Endothelial cell of umbilical vein (primary cell): ENCODE measurements around the gene AATF. TPM values are rescaled to one million over a fixed set of nuclear protein-coding genes. Genes with fewer than 3 reads are reported as not detected.

Experiments
- BruUV-seq: library from RNA; stranded (reverse); fragments of 400-500 nt; replicated peaks from 2 replicates; lab custom pipeline; 2021; lab: Mats Ljungman, UMichigan
- CTCF ChIA-PET: fragments of 300-600, 350-600 bp; sonication (Branson Sonifier 250); formaldehyde crosslinking; loops from one replicate; lab custom pipeline; 2021; ENCODE audit warnings: antibody characterized with exemption, inconsistent platforms; lab: Charles Lee
- POLR2A ChIA-PET: fragments of 300-600, 350-600 bp; sonication (Branson Sonifier 250); formaldehyde crosslinking; loops from one replicate; lab custom pipeline; 2021; ENCODE audit warnings: antibody characterized with exemption, inconsistent platforms; lab: Charles Lee
- DNase-seq: peaks from one replicate; pipeline ENCODE4 v3.0.0-alpha.2; 2011; ENCODE audit warnings: low read depth, low spot score
- FAIRE-seq: peaks from 2 replicates; lab custom pipeline; 2011; peaks lifted over from hg19 to GRCh38; lab: Jason Lieb, UNC
- H2AFZ ChIP-seq: 2 replicates; pipeline ENCODE4 v1.6.0; 2012; ENCODE audit warnings: low read depth, low read length, control low read depth, inconsistent platforms
- H3K27ac ChIP-seq: 2 replicates; pipeline ENCODE4 v1.5.1; 2011; ENCODE audit warnings: low read depth, mild to moderate bottlenecking, control low read depth, low read length, moderate library complexity; ENCODE audit not compliant: insufficient read depth
- H3K27me3 ChIP-seq, 2 experiments: 2 replicates each; pipeline versions ENCODE4 v1.6.0 to v1.6.1; 2011; ENCODE audit warnings: low read length in 2 of 2, mixed read lengths in 1 of 2; ENCODE audit not compliant: control insufficient read depth in 2 of 2, insufficient read depth in 2 of 2
- H3K36me3 ChIP-seq, 2 experiments: 2 replicates in 1 of 2; 3 replicates in 1 of 2; pipeline ENCODE4 v1.5.1; 2011; ENCODE audit warnings: low read length in 2 of 2, mild to moderate bottlenecking in 1 of 2, moderate library complexity in 1 of 2; ENCODE audit not compliant: control insufficient read depth in 2 of 2, insufficient read depth in 2 of 2; ENCODE audit errors: extremely low read depth in 1 of 2
- H3K4me1 ChIP-seq: 3 replicates; pipeline ENCODE4 v1.5.1; 2011; ENCODE audit warnings: mild to moderate bottlenecking, low read length; ENCODE audit not compliant: control insufficient read depth, insufficient read depth; ENCODE audit errors: extremely low read depth
- H3K4me2 ChIP-seq: 2 replicates; pipeline ENCODE4 v1.6.1; 2011; ENCODE audit warnings: low read length, control low read depth, mixed read lengths; ENCODE audit not compliant: insufficient read depth
- H3K4me3 ChIP-seq, 3 experiments: fragments of 200-600 bp in 1 of 3; sonication (generic), shearing (Covaris generic) in 1 of 3; replicated peaks in 1 of 3; 2 replicates each; pipeline ENCODE4 v1.5.1; 2011 to 2016; ENCODE audit warnings: control low read depth in 3 of 3, low read length in 3 of 3, mild to moderate bottlenecking in 2 of 3, inconsistent platforms in 1 of 3, low read depth in 1 of 3, moderate library complexity in 1 of 3; ENCODE audit not compliant: insufficient read depth in 1 of 3
- H3K79me2 ChIP-seq: 2 replicates; pipeline ENCODE4 v1.6.0; 2012; ENCODE audit warnings: low read length, inconsistent platforms; ENCODE audit not compliant: control insufficient read depth, insufficient read depth
- H3K9ac ChIP-seq: replicated peaks from 2 replicates; pipeline ENCODE3; 2011; ENCODE audit warnings: low read length, control low read depth; ENCODE audit not compliant: insufficient read depth; ENCODE audit errors: extremely low read depth
- H3K9me1 ChIP-seq: replicated peaks from 3 replicates; pipeline ENCODE4 v1.6.0; 2011; ENCODE audit warnings: mild to moderate bottlenecking, low read length; ENCODE audit not compliant: control insufficient read depth, insufficient read depth; ENCODE audit errors: extremely low read depth
- H3K9me3 ChIP-seq: replicated peaks from 2 replicates; pipeline ENCODE4 v1.5.1; 2012; ENCODE audit warnings: low read length, inconsistent platforms; ENCODE audit not compliant: control insufficient read depth, insufficient read depth
- H4K20me1 ChIP-seq: replicated peaks from 2 replicates; pipeline ENCODE3; 2011; ENCODE audit warnings: mild to moderate bottlenecking, low read length; ENCODE audit not compliant: control insufficient read depth, insufficient read depth; ENCODE audit errors: extremely low read depth
- EZH2 ChIP-seq: IDR thresholded peaks from 2 replicates; pipeline ENCODE4 v1.6.1; 2012; ENCODE audit warnings: borderline replicate concordance, low read depth, mild to moderate bottlenecking, moderate library complexity, low read length, inconsistent platforms; ENCODE audit not compliant: severe bottlenecking
- FOS ChIP-seq: IDR thresholded peaks from 2 replicates; pipeline ENCODE4 v1.6.1; 2011; ENCODE audit warnings: mild to moderate bottlenecking, low read length, moderate library complexity, borderline replicate concordance; ENCODE audit not compliant: insufficient read depth
- GATA2 ChIP-seq: IDR thresholded peaks from 2 replicates; pipeline ENCODE4 v1.7.0; 2011; ENCODE audit warnings: low read depth, mild to moderate bottlenecking, moderate library complexity, mixed read lengths, low read length; ENCODE audit not compliant: insufficient read length, insufficient read depth
- JUN ChIP-seq: IDR thresholded peaks from 2 replicates; pipeline ENCODE4 v1.6.1; 2011; ENCODE audit warnings: borderline replicate concordance, low read depth; ENCODE audit not compliant: insufficient read length, insufficient read depth
- MAX ChIP-seq: IDR thresholded peaks from 2 replicates; pipeline ENCODE4 v1.6.1; 2011; ENCODE audit not compliant: insufficient read depth, insufficient read length
- MYC ChIP-seq: IDR thresholded peaks from one replicate; pipeline ENCODE4 v1.6.1; 2011; ENCODE audit warnings: mild to moderate bottlenecking, low read depth, low read length
- POLR2A ChIP-seq: IDR thresholded peaks from 2 replicates; pipeline ENCODE4 v1.6.1; 2012; ENCODE audit warnings: low read depth, mild to moderate bottlenecking, control low read depth, low read length
- POLR2AphosphoS5 ChIP-seq: IDR thresholded peaks from 2 replicates; pipeline ENCODE4 v1.6.1; 2012; ENCODE audit warnings: low read depth, mild to moderate bottlenecking, control low read depth, low read length, moderate library complexity; ENCODE audit not compliant: insufficient read depth
- dilution Hi-C: fragments of 300-500 bp; cut with MboI; formaldehyde crosslinking; loops from one replicate; pipeline ENCODE4 v1.15.0; 2019; ENCODE audit warnings: low sequenced_read_pairs; ENCODE audit not compliant: extremely low pct_ligation_motif_present
- intact Hi-C: fragments of 100-400 bp; cut with micrococcal nuclease; formaldehyde crosslinking; loops from one replicate; pipeline ENCODE4 v1.10.0; 2022
- polyA plus RNA-seq, 4 experiments: library from polyadenylated mRNA; depleted of rRNA in 3 of 4; stranded (reverse) in 3 of 4; unstranded in 1 of 4; fragments of >200 nt; gene quantifications; 2 replicates each; pipeline versions ENCODE4 v1.2.1 to v1.2.3, GENCODE V29; 2011 to 2012; ENCODE audit warnings: missing spikeins in 1 of 4
- total RNA-seq: library from RNA; stranded (reverse); gene quantifications from 2 replicates; pipeline ENCODE4 v1.2.3, GENCODE V29; 2021
- TF ChIP-seq, protein P1 (sequence below), 2 donors: IDR thresholded peaks; 1 replicate in 1 of 2; 2 replicates in 1 of 2; pipeline ENCODE4 v1.5.1; 2011; ENCODE audit warnings: low read length in 2 of 2, mild to moderate bottlenecking in 2 of 2, moderate library complexity in 2 of 2, control low read depth in 1 of 2, inconsistent platforms in 1 of 2, low read depth in 1 of 2; ENCODE audit not compliant: insufficient read depth in 1 of 2; ENCODE audit errors: extremely low read depth in 1 of 2

The AATF gene
- total and polyA plus RNA-seq, 2 donors (not counting 3 experiments of a cell fraction or from before 2014, with no cell fraction given): 15.7 to 47.2 TPM

DNA sequence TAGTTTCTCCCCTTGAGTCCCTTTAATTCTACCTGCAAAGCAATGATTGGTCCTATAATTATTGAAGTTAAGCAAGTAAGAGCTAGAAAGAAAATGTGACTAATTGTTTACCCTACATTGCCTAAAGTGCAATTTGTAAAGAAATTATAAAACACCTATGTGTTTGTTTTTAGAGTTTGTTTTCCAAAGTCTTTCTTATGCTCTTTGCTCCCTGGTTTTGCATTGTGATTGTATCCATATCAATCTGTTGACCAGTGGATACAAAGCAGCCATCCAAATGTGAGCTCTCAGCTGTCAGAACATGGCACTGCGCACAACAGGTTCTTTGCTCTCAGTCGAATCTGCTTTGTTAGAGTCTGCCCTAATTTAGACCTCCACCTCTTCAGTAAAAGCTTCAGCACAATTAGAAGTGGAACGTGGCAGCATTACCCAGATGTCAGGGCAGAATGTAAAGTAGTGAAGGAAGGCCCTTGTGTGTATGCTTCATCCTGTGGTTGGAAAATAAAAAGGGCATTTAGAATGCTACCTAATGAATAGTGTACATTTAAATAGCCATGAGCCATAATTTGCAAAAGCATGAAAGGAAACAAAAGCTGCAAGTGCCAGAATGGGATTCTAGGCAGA is 70.5 kb downstream of the AATF start:
- FAIRE-seq (no peak), DNase-seq (no peak)
- ChIA-PET CTCF (interaction anchor here (1.5 kb wide), 1 partner anchor 29 kb away, joined by 5 read pairs; no protein-coding TSS in a partner anchor), POLR2A (no interaction called here)
- Histone ChIP-seq H3K27ac (no peak overlapping the region), H3K4me3 (no peak overlapping the region), H3K79me2 (no peaks in the 10 kb centered on the region), H3K36me3 (no peaks in the 10 kb centered on the region), H3K27me3 (no peaks in the 10 kb centered on the region), H3K9me3 (no peaks in the 10 kb centered on the region), H2AFZ (no peak overlapping the region), H3K4me1 (no peaks in the 10 kb centered on the region), H3K9ac (no peak overlapping the region), H3K9me1 (peaks cover 5% of the 10 kb centered on the region), H4K20me1 (no peaks in the 10 kb centered on the region), H3K4me2 (no peak overlapping the region)
- TF ChIP-seq EZH2 (no peak), GATA2 (no peak), POLR2AphosphoS5 (no peak), MAX (no peak), POLR2A (no peak), FOS (no peak), JUN (no peak), MYC (no peak)
- TF ChIP-seq, protein P1, sequence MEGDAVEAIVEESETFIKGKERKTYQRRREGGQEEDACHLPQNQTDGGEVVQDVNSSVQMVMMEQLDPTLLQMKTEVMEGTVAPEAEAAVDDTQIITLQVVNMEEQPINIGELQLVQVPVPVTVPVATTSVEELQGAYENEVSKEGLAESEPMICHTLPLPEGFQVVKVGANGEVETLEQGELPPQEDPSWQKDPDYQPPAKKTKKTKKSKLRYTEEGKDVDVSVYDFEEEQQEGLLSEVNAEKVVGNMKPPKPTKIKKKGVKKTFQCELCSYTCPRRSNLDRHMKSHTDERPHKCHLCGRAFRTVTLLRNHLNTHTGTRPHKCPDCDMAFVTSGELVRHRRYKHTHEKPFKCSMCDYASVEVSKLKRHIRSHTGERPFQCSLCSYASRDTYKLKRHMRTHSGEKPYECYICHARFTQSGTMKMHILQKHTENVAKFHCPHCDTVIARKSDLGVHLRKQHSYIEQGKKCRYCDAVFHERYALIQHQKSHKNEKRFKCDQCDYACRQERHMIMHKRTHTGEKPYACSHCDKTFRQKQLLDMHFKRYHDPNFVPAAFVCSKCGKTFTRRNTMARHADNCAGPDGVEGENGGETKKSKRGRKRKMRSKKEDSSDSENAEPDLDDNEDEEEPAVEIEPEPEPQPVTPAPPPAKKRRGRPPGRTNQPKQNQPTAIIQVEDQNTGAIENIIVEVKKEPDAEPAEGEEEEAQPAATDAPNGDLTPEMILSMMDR (IDR thresholded peaks at IDR 0.05; ENCODE audit: extremely low read depth in 1 of 2, insufficient read depth in 1 of 2, low read depth in 1 of 2, low read length in 2 of 2): no peak
- intact Hi-C loops (no loop called here), dilution Hi-C loops (no loop called here)
- BruUV-seq: no TSS peak
